IMR-90 (cell line): ENCODE measurements around the gene STAT4. TPM values are rescaled to one million over a fixed set of nuclear protein-coding genes. Genes with fewer than 3 reads are reported as not detected.

Experiments used
- ATAC-seq: fragments of 200-7000 bp; cut with Tn5 transposase; 2 replicates; pipeline ENCODE4 v1.9.1; 2020; ENCODE audit warnings: low read depth, mild to moderate bottlenecking, moderate library complexity
- BruUV-seq: library from RNA; stranded (reverse); fragments of 400-500 nt; replicated peaks from 2 replicates; lab custom pipeline; 2021; lab: Mats Ljungman, UMichigan
- CTCF ChIA-PET: fragments of 300-600 bp; formaldehyde crosslinking; extraction: SDS; loops from one replicate; lab custom pipeline; 2021; ENCODE audit warnings: antibody characterized with exemption; lab: Yijun Ruan, JAX
- POLR2A ChIA-PET: fragments of 300-600 bp; sonication (Branson Sonifier 250); formaldehyde crosslinking; loops from one replicate; lab custom pipeline; 2022; ENCODE audit warnings: antibody characterized with exemption; ENCODE audit not compliant: unreplicated experiment; lab: Charles Lee
- DNase-seq: peaks from one replicate; pipeline ENCODE4 v3.0.0; 2013
- H2AFZ ChIP-seq: replicated peaks from 2 replicates; pipeline ENCODE3; 2013; ENCODE audit warnings: low read length, mild to moderate bottlenecking; ENCODE audit not compliant: poor library complexity
- H2AK5ac ChIP-seq: 2 replicates; pipeline ENCODE4 v1.6.1; 2013; ENCODE audit warnings: low read depth, low read length, inconsistent platforms
- H2AK9ac ChIP-seq: replicated peaks from 2 replicates; pipeline ENCODE3; 2013; ENCODE audit warnings: mild to moderate bottlenecking, low read depth, low read length, moderate library complexity; ENCODE audit not compliant: poor library complexity
- H2BK120ac ChIP-seq: 2 replicates; pipeline ENCODE4 v1.6.1; 2013; ENCODE audit warnings: low read depth, low read length, inconsistent platforms
- H2BK15ac ChIP-seq: 3 replicates; pipeline ENCODE4 v1.6.1; 2013; ENCODE audit warnings: low read depth, low read length, inconsistent platforms
- H2BK20ac ChIP-seq: 2 replicates; pipeline ENCODE4 v1.6.1; 2013; ENCODE audit warnings: low read depth, mild to moderate bottlenecking, inconsistent platforms, low read length, moderate library complexity
- H2BK5ac ChIP-seq: 2 replicates; pipeline ENCODE4 v1.6.1; 2013; ENCODE audit warnings: mild to moderate bottlenecking, low read depth, low read length, inconsistent platforms; ENCODE audit not compliant: poor library complexity, severe bottlenecking
- H3K14ac ChIP-seq: replicated peaks from 2 replicates; pipeline ENCODE4 v1.6.1; 2013; ENCODE audit warnings: low read depth, low read length, inconsistent platforms
- H3K18ac ChIP-seq: 2 replicates; pipeline ENCODE4 v1.6.1; 2013; ENCODE audit warnings: low read depth, low read length, control low read depth
- H3K23ac ChIP-seq: 2 replicates; pipeline ENCODE4 v1.6.1; 2013; ENCODE audit warnings: low read depth, low read length, inconsistent platforms
- H3K27ac ChIP-seq: 2 replicates; pipeline ENCODE4 v1.5.1; 2013; ENCODE audit warnings: mild to moderate bottlenecking, control low read depth, low read length; ENCODE audit not compliant: insufficient read depth
- H3K27me3 ChIP-seq: 2 replicates; pipeline ENCODE4 v1.6.1; 2013; ENCODE audit warnings: low read length; ENCODE audit not compliant: control insufficient read depth, insufficient read depth
- H3K36me3 ChIP-seq: 2 replicates; pipeline ENCODE4 v1.6.1; 2013; ENCODE audit warnings: low read length, mixed read lengths; ENCODE audit not compliant: control insufficient read depth, insufficient read depth
- H3K4ac ChIP-seq: 2 replicates; pipeline ENCODE4 v1.6.1; 2013; ENCODE audit warnings: low read depth, low read length, inconsistent platforms
- H3K4me1 ChIP-seq: 2 replicates; pipeline ENCODE4 v1.6.1; 2013; ENCODE audit warnings: low read length, mixed read lengths; ENCODE audit not compliant: control insufficient read depth, insufficient read depth
- H3K4me2 ChIP-seq: 2 replicates; pipeline ENCODE4 v1.6.1; 2013; ENCODE audit warnings: low read depth, mild to moderate bottlenecking, control low read depth, low read length, moderate library complexity
- H3K4me3 ChIP-seq: 2 replicates; pipeline ENCODE4 v1.5.1; 2013; ENCODE audit warnings: low read depth, mild to moderate bottlenecking, control low read depth, low read length, moderate library complexity; ENCODE audit not compliant: insufficient read depth
- H3K56ac ChIP-seq: 2 replicates; pipeline ENCODE4 v1.6.1; 2013; ENCODE audit warnings: low read length, inconsistent platforms; ENCODE audit not compliant: insufficient read depth; ENCODE audit errors: extremely low read depth
- H3K79me1 ChIP-seq, 2 experiments: 2 replicates each; pipeline ENCODE4 v1.6.1; 2013; ENCODE audit warnings: low read length in 2 of 2, inconsistent platforms in 1 of 2, low read depth in 1 of 2
- H3K9ac ChIP-seq: 2 replicates; pipeline ENCODE4 v1.6.1; 2013; ENCODE audit warnings: low read depth, low read length, control low read depth
- H3K9me1 ChIP-seq: 2 replicates; pipeline ENCODE4 v1.6.1; 2013; ENCODE audit warnings: low read length, inconsistent platforms; ENCODE audit not compliant: insufficient read depth
- H3K9me3 ChIP-seq: 2 replicates; pipeline ENCODE4 v1.6.1; 2013; ENCODE audit warnings: low read length; ENCODE audit not compliant: control insufficient read depth, insufficient read depth
- H4K20me1 ChIP-seq: 2 replicates; pipeline ENCODE4 v1.6.1; 2013; ENCODE audit warnings: low read length, inconsistent platforms; ENCODE audit not compliant: insufficient read depth
- H4K5ac ChIP-seq: 2 replicates; pipeline ENCODE4 v1.6.1; 2013; ENCODE audit warnings: mild to moderate bottlenecking, low read depth, low read length, control low read depth
- H4K8ac ChIP-seq, 2 experiments: 2 replicates each; pipeline ENCODE4 v1.6.1; 2013; ENCODE audit warnings: low read depth in 2 of 2, low read length in 2 of 2, control low read depth in 1 of 2, inconsistent platforms in 1 of 2
- H4K91ac ChIP-seq: 2 replicates; pipeline ENCODE4 v1.6.1; 2013; ENCODE audit warnings: low read depth, low read length, inconsistent platforms; ENCODE audit not compliant: insufficient read depth
- CEBPB ChIP-seq: IDR thresholded peaks from 2 replicates; pipeline ENCODE4 v1.6.1; 2012; ENCODE audit warnings: low read depth, low read length, improper control_type of control experiment
- CHD1 ChIP-seq: IDR thresholded peaks from 2 replicates; pipeline ENCODE4 v1.6.1; 2012; ENCODE audit warnings: low read depth, low read length, improper control_type of control experiment
- FOS ChIP-seq: fragments of 150-350 bp; IDR thresholded peaks from 2 replicates; pipeline ENCODE4 v1.6.1; 2016; ENCODE audit warnings: low read depth, low read length
- MAZ ChIP-seq: IDR thresholded peaks from 2 replicates; pipeline ENCODE4 v1.6.1; 2012; ENCODE audit warnings: low read depth, mild to moderate bottlenecking, low read length, improper control_type of control experiment, moderate library complexity, borderline replicate concordance
- NFE2L2 ChIP-seq: fragments of 150-350 bp; IDR thresholded peaks from 2 replicates; pipeline ENCODE4 v1.6.1; 2016; ENCODE audit warnings: low read depth, mild to moderate bottlenecking, low read length
- POLR2A ChIP-seq: IDR thresholded peaks from 2 replicates; pipeline ENCODE4 v1.6.1; 2012; ENCODE audit warnings: mild to moderate bottlenecking, low read depth, low read length
- RCOR1 ChIP-seq: IDR thresholded peaks from 2 replicates; pipeline ENCODE4 v1.6.1; 2012; ENCODE audit warnings: mild to moderate bottlenecking, low read length, improper control_type of control experiment; ENCODE audit not compliant: insufficient replicate concordance
- SMC3 ChIP-seq: fragments of 150-350 bp; IDR thresholded peaks from 2 replicates; pipeline ENCODE4 v1.6.1; 2016; ENCODE audit warnings: low read depth, mild to moderate bottlenecking, antibody characterized with exemption, low read length, moderate library complexity
- WGBS, 2 experiments: methylation state at CpG; one replicate each; pipeline versions ENCODE4 v1.1.5 to v1.1.7; 2013; ENCODE audit warnings: missing lambda C conversion rate in 2 of 2; ENCODE audit not compliant: insufficient read length in 1 of 2; ENCODE audit errors: extremely low coverage in 2 of 2; 5-methylcytosine and 5-hydroxymethylcytosine counted together
- dilution Hi-C: fragments of 300-500 bp; cut with HindIII; formaldehyde crosslinking; loops from one replicate; pipeline ENCODE4 v1.14.3; 2018; ENCODE audit warnings: low sequenced_read_pairs; ENCODE audit not compliant: unreplicated experiment
- in situ Hi-C: fragments of 300-500 bp; cut with MboI; formaldehyde crosslinking; loops from 3 replicates; pipeline ENCODE4 v1.14.3; 2019; ENCODE audit warnings: low sequenced_read_pairs, inconsistent platforms, mixed read lengths
- intact Hi-C: fragments of 100-400 bp; cut with micrococcal nuclease; formaldehyde crosslinking; loops from 2 replicates; pipeline ENCODE4 v1.10.0; 2022
- polyA plus RNA-seq, 3 experiments: library from polyadenylated mRNA; depleted of rRNA; stranded (reverse); fragments of >200 nt; gene quantifications; 2 replicates each; pipeline ENCODE4 v1.2.3, GENCODE V29; 2012; ENCODE audit warnings: low replicate concordance in 1 of 3
- total RNA-seq: library from RNA; depleted of rRNA; stranded (reverse); fragments of >200 nt; gene quantifications from 2 replicates; pipeline ENCODE4 v1.2.3, GENCODE V29; 2012
- TF ChIP-seq, protein P1 (sequence below): fragments of 150-350 bp; IDR thresholded peaks from 2 replicates; pipeline ENCODE4 v1.6.1; 2017; ENCODE audit warnings: mild to moderate bottlenecking, antibody characterized with exemption, low read length, low read depth
- TF ChIP-seq, protein P2 (sequence below): conservative IDR thresholded peaks from 2 replicates; pipeline ENCODE4 v1.5.1; 2012; ENCODE audit warnings: mild to moderate bottlenecking, low read depth, low read length, improper control_type of control experiment

The STAT4 gene
- total and polyA plus RNA-seq, 2 of the 4 experiments (the other 2 are of a cell fraction), result 0.36 to 0.48 TPM

- ATAC-seq (no peak), DNase-seq (no peak)
- Histone ChIP-seq H3K23ac (no peak overlapping the region), H4K20me1 (0 out of 2 replicates have a peak, but pooled peaks cover 4% of the 10 kb centered on the region), H2BK5ac (no peak overlapping the region), H3K4me3 (no peak overlapping the region), H3K14ac (no peak overlapping the region), H3K79me1 (peaks cover 10 to 19% of the 10 kb centered on the region in 2 experiments), H3K36me3 (peaks cover 61% of the 10 kb centered on the region), H3K9me1 (peaks cover 2% of the 10 kb centered on the region; the same call in 1 of the 2 replicates), H3K27ac (no peak overlapping the region), H2AK5ac (no peak overlapping the region), H3K4me2 (no peak overlapping the region), H4K5ac (no peak overlapping the region), H2AFZ (no peak overlapping the region), H3K18ac (no peak overlapping the region), H3K9ac (no peak overlapping the region), H2AK9ac (no peak overlapping the region), H3K4ac (no peak overlapping the region), H4K8ac (no peak overlapping the region), H3K56ac (no peak overlapping the region), H2BK15ac (no peak overlapping the region), H2BK20ac (no peak overlapping the region), H3K27me3 (no peaks in the 10 kb centered on the region), H3K4me1 (no peaks in the 10 kb centered on the region), H4K91ac (no peak overlapping the region), H2BK120ac (no peak overlapping the region), H3K9me3 (no peaks in the 10 kb centered on the region)
- no TSS peak for BruUV-seq
- intact Hi-C loops, result no loop called here
- WGBS, 2 experiments, result 89% methylated on average over 1 of the region's 5 CpGs; no CpG with 5 or more reads in 1 of the 2 experiments
- CTCF ChIA-PET, result no interaction called here
- in situ Hi-C loops, result no loop called here
- POLR2A ChIA-PET, result no interaction called here
- dilution Hi-C loops, result no loop called here
- TF ChIP-seq CEBPB (no peak), NFE2L2 (no peak), FOS (no peak), CHD1 (no peak), POLR2A (no peak), RCOR1 (no peak), SMC3 (no peak), MAZ (no peak)
- TF ChIP-seq, protein P1, sequence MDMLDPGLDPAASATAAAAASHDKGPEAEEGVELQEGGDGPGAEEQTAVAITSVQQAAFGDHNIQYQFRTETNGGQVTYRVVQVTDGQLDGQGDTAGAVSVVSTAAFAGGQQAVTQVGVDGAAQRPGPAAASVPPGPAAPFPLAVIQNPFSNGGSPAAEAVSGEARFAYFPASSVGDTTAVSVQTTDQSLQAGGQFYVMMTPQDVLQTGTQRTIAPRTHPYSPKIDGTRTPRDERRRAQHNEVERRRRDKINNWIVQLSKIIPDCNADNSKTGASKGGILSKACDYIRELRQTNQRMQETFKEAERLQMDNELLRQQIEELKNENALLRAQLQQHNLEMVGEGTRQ, result no peak
- TF ChIP-seq, protein P2, sequence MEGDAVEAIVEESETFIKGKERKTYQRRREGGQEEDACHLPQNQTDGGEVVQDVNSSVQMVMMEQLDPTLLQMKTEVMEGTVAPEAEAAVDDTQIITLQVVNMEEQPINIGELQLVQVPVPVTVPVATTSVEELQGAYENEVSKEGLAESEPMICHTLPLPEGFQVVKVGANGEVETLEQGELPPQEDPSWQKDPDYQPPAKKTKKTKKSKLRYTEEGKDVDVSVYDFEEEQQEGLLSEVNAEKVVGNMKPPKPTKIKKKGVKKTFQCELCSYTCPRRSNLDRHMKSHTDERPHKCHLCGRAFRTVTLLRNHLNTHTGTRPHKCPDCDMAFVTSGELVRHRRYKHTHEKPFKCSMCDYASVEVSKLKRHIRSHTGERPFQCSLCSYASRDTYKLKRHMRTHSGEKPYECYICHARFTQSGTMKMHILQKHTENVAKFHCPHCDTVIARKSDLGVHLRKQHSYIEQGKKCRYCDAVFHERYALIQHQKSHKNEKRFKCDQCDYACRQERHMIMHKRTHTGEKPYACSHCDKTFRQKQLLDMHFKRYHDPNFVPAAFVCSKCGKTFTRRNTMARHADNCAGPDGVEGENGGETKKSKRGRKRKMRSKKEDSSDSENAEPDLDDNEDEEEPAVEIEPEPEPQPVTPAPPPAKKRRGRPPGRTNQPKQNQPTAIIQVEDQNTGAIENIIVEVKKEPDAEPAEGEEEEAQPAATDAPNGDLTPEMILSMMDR, result no peak
Observed at GRCh38 chr2:190996947-190997346, 153.8 kb downstream of the STAT4 start.
